GM23338 (cell line): ENCODE measurements around the gene MEOX2. TPM values are rescaled to one million over a fixed set of nuclear protein-coding genes. Genes with fewer than 3 reads are reported as not detected.

Source experiments
- ATAC-seq: fragments of 200-7000 bp; cut with Tn5 transposase; 3 replicates; pipeline ENCODE4 v1.9.1; 2020
- DNase-seq: peaks from one replicate; pipeline ENCODE4 v3.0.0-alpha.2; 2015; ENCODE audit warnings: low spot score
- H2AFZ ChIP-seq: fragments of 200-600 bp; sonication (generic); 2 replicates; pipeline ENCODE4 v1.8.0; 2016; ENCODE audit warnings: antibody characterized with exemption, mild to moderate bottlenecking, moderate library complexity
- H3F3A ChIP-seq: fragments of 200-600 bp; sonication (generic); replicated peaks from 2 replicates; pipeline ENCODE4 v1.8.0; 2017; ENCODE audit warnings: antibody characterized with exemption, mixed run types, low read depth
- H3K27ac ChIP-seq: fragments of 200-600 bp; sonication (generic); 2 replicates; pipeline ENCODE4 v1.6.1; 2016; ENCODE audit warnings: low read depth
- H3K27me3 ChIP-seq: fragments of 200-600 bp; sonication (generic); 2 replicates; pipeline ENCODE4 v1.8.0; 2016; ENCODE audit warnings: mild to moderate bottlenecking, mixed run types, moderate library complexity; ENCODE audit not compliant: insufficient read depth
- H3K36me3 ChIP-seq: fragments of 200-600 bp; sonication (generic); 2 replicates; pipeline ENCODE4 v1.8.0; 2016; ENCODE audit warnings: mild to moderate bottlenecking; ENCODE audit not compliant: insufficient read depth
- H3K4me1 ChIP-seq: fragments of 200-600 bp; sonication (generic); 2 replicates; pipeline ENCODE4 v1.8.0; 2016; ENCODE audit warnings: mild to moderate bottlenecking, moderate library complexity; ENCODE audit not compliant: insufficient read depth
- H3K4me2 ChIP-seq: fragments of 200-600 bp; sonication (generic); 2 replicates; pipeline ENCODE4 v1.7.1; 2017; ENCODE audit warnings: mixed run types
- H3K4me3 ChIP-seq: fragments of 200-600 bp; sonication (generic); 2 replicates; pipeline ENCODE4 v1.6.1; 2016; ENCODE audit warnings: mixed run types
- H3K79me2 ChIP-seq: fragments of 200-600 bp; sonication (generic); replicated peaks from 2 replicates; pipeline ENCODE4 v1.8.0; 2017; ENCODE audit warnings: mild to moderate bottlenecking; ENCODE audit not compliant: insufficient read depth
- H3K9me2 ChIP-seq: fragments of 200-600 bp; sonication (generic); 2 replicates; pipeline ENCODE4 v1.8.0; 2017; ENCODE audit not compliant: insufficient read depth
- H4K20me1 ChIP-seq: fragments of 200-600 bp; sonication (generic); replicated peaks from 2 replicates; pipeline ENCODE4 v1.8.0; 2017; ENCODE audit warnings: mild to moderate bottlenecking; ENCODE audit not compliant: insufficient read depth
- H3K27ac Mint-ChIP-seq: 2 replicates; pipeline ENCODE4 v1.8.0; 2020; ENCODE audit warnings: inconsistent platforms, mild to moderate bottlenecking, moderate library complexity, mixed read lengths
- H3K27me3 Mint-ChIP-seq: 3 replicates; pipeline ENCODE4 v1.8.0; 2022; ENCODE audit warnings: low read depth, mild to moderate bottlenecking, moderate library complexity, mixed read lengths, inconsistent platforms; ENCODE audit not compliant: insufficient read depth, poor library complexity
- H3K36me3 Mint-ChIP-seq: 3 replicates; pipeline ENCODE4 v1.8.0; 2021; ENCODE audit warnings: low read depth, mild to moderate bottlenecking, inconsistent platforms, moderate library complexity, mixed read lengths
- H3K4me1 Mint-ChIP-seq: 3 replicates; pipeline ENCODE4 v1.8.0; 2020; ENCODE audit warnings: mild to moderate bottlenecking, inconsistent platforms, mixed read lengths
- H3K4me3 Mint-ChIP-seq: 3 replicates; pipeline ENCODE4 v1.8.0; 2021; ENCODE audit warnings: moderate library complexity, mild to moderate bottlenecking, inconsistent platforms, mixed read lengths
- H3K9me3 Mint-ChIP-seq: 3 replicates; pipeline ENCODE4 v1.8.0; 2020; ENCODE audit warnings: moderate library complexity, mild to moderate bottlenecking, inconsistent platforms, mixed read lengths
- CTCF ChIP-seq, 2 experiments: fragments of 200-600 bp in 1 of 2; sonication (generic) in 1 of 2; conservative IDR thresholded peaks; 2 replicates each; pipeline versions ENCODE4 v1.5.1 to v1.6.1; 2016 to 2017; ENCODE audit warnings: antibody characterized with exemption in 2 of 2, low read depth in 2 of 2, mild to moderate bottlenecking in 2 of 2, moderate library complexity in 1 of 2
- ETS1 ChIP-seq: IDR thresholded peaks from 2 replicates; pipeline ENCODE4 v1.6.1; 2016; ENCODE audit warnings: antibody characterized with exemption
- EZH2phosphoT487 ChIP-seq: fragments of 200-600 bp; sonication (generic); IDR thresholded peaks from one replicate; pipeline ENCODE4 v1.8.1; 2018; ENCODE audit warnings: antibody characterized with exemption; ENCODE audit not compliant: unreplicated experiment
- JUNB ChIP-seq: IDR thresholded peaks from one replicate; pipeline ENCODE4 v1.6.1; 2016; ENCODE audit warnings: antibody characterized with exemption; ENCODE audit not compliant: unreplicated experiment
- NANOG ChIP-seq: IDR thresholded peaks from 2 replicates; pipeline ENCODE4 v1.6.1; 2016; ENCODE audit warnings: antibody characterized with exemption, borderline replicate concordance
- REST ChIP-seq: IDR thresholded peaks from one replicate; pipeline ENCODE4 v1.6.1; 2018; ENCODE audit warnings: antibody characterized with exemption; ENCODE audit not compliant: unreplicated experiment
- ZNF331 ChIP-seq: fragments of 250-450 bp; sonication (Bioruptor Pico); IDR thresholded peaks from 2 replicates; pipeline ENCODE4 v1.5.0; 2020; ENCODE audit warnings: low read depth, mild to moderate bottlenecking, moderate library complexity
- ZNF462 ChIP-seq: fragments of 250-450 bp; sonication (Bioruptor Pico); IDR thresholded peaks from 2 replicates; pipeline ENCODE4 v1.5.0; 2020; ENCODE audit warnings: mild to moderate bottlenecking, moderate library complexity
- polyA plus RNA-seq: library from polyadenylated mRNA; unstranded; fragments of >200 nt; fragmentation: Nextera tagmentation; extraction: Ambion mirVana; gene quantifications from 2 replicates; pipeline ENCODE4 v1.2.1, GENCODE V29; 2016
- total RNA-seq: library from RNA; depleted of rRNA; stranded (reverse); fragments of >200 nt; shearing (Covaris generic); gene quantifications from 2 replicates; pipeline ENCODE4 v1.2.3, GENCODE V29; 2014

MEOX2 gene
- total and polyA plus RNA-seq, 2 experiments from 2014 or later = 0.50 to 1.2 TPM

DNA sequence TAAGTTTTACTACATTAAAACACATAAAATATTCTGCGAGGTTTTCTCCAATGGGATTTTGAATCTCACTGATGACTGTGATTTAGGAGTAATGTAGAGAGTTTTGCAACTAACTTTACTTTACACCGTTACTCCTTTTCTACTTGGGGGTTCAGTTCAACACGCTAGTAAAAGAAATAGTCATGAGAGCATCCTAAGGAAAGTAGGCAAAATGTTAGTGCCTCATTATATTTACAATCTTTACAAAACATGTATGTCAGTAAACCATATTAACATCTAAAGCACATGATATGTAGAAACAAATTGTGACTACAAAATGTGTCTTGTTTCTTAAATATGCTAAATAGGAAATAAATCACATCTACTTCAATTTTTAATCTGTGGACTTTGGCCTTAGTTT is 6.0 kb downstream of the MEOX2 start:
- Histone ChIP-seq H2AFZ (no peak overlapping the region), H3K79me2 (no peaks in the 10 kb centered on the region), H3K27ac (no peak overlapping the region), H3F3A (0 out of 2 replicates have a peak, but pooled peaks cover 2% of the 10 kb centered on the region), H3K27me3 (peaks cover 24% of the 10 kb centered on the region), H3K4me3 (no peak overlapping the region), H3K36me3 (no peaks in the 10 kb centered on the region), H4K20me1 (no peaks in the 10 kb centered on the region), H3K4me2 (no peak overlapping the region), H3K9me2 (no peaks in the 10 kb centered on the region), H3K4me1 (peaks cover 10% of the 10 kb centered on the region)
- Mint-ChIP-seq H3K9me3 (no peaks in the 10 kb centered on the region), H3K36me3 (no peaks in the 10 kb centered on the region), H3K4me3 (no peak overlapping the region), H3K4me1 (peaks cover 2% of the 10 kb centered on the region; the same call in 2 of the 3 replicates), H3K27ac (no peak overlapping the region), H3K27me3 (peaks cover 12% of the 10 kb centered on the region)
- no peak for ATAC-seq
- no peak for DNase-seq
- TF ChIP-seq JUNB = no peak
- no peak for TF ChIP-seq NANOG
- TF ChIP-seq ETS1 = no peak
- no peak for TF ChIP-seq EZH2phosphoT487
- no peak for TF ChIP-seq ZNF462
- TF ChIP-seq CTCF (conservative IDR thresholded peaks at IDR 0.05; ENCODE audit: low read depth in 2 of 2) = no peak
- TF ChIP-seq REST = no peak
- TF ChIP-seq ZNF331 (CRISPR knock-in tag) = no peak
